H1 (cell line): ENCODE data around the gene OPRD1. TPM values are rescaled to one million over a fixed set of nuclear protein-coding genes. Genes with fewer than 3 reads are reported as not detected.

Experiments used
- CTCF ChIA-PET: fragments of 300-600 bp; sonication (Branson Sonifier 250); formaldehyde crosslinking; loops from one replicate; lab custom pipeline; 2021; ENCODE audit not compliant: partially characterized antibody; lab: Charles Lee
- POLR2A ChIA-PET: fragments of 300-600 bp; sonication (Branson Sonifier 250); formaldehyde crosslinking; loops from one replicate; lab custom pipeline; 2021; ENCODE audit warnings: inconsistent platforms; ENCODE audit not compliant: partially characterized antibody; lab: Charles Lee
- DNase-seq, 2 experiments: peaks; one replicate each; pipeline versions ENCODE4 v3.0.0 to v3.0.0-alpha.2; 2010 to 2022; ENCODE audit warnings: low spot score in 2 of 2, low read depth in 1 of 2, mixed read lengths in 1 of 2
- FAIRE-seq: peaks from 2 replicates; lab custom pipeline; 2011; peaks lifted over from hg19 to GRCh38; lab: Jason Lieb, UNC
- H2AFZ ChIP-seq: 2 replicates; pipeline ENCODE4 v1.8.1; 2012; ENCODE audit warnings: low read length, inconsistent platforms
- H2AK5ac ChIP-seq: 2 replicates; pipeline ENCODE4 v1.6.1; 2013; ENCODE audit warnings: low read depth, low read length
- H2BK120ac ChIP-seq: replicated peaks from 2 replicates; pipeline ENCODE3; 2013; ENCODE audit warnings: low read depth, low read length, inconsistent platforms
- H2BK12ac ChIP-seq: 2 replicates; pipeline ENCODE4 v1.6.1; 2013; ENCODE audit warnings: low read depth, low read length
- H2BK15ac ChIP-seq: 2 replicates; pipeline ENCODE4 v1.6.1; 2013; ENCODE audit warnings: low read length
- H2BK20ac ChIP-seq: 2 replicates; pipeline ENCODE4 v1.6.1; 2013; ENCODE audit warnings: low read length
- H2BK5ac ChIP-seq: 2 replicates; pipeline ENCODE4 v1.6.1; 2013; ENCODE audit warnings: low read depth, low read length
- H3K14ac ChIP-seq: 2 replicates; pipeline ENCODE4 v1.6.1; 2013; ENCODE audit warnings: inconsistent platforms; ENCODE audit not compliant: insufficient read length
- H3K18ac ChIP-seq: 2 replicates; pipeline ENCODE4 v1.6.1; 2013; ENCODE audit warnings: low read length; ENCODE audit errors: extremely low read depth
- H3K23ac ChIP-seq: 2 replicates; pipeline ENCODE4 v1.6.1; 2013; ENCODE audit warnings: inconsistent platforms; ENCODE audit not compliant: insufficient read length
- H3K23me2 ChIP-seq: 2 replicates; pipeline ENCODE4 v1.6.1; 2013; ENCODE audit warnings: low read depth, low read length
- H3K27ac ChIP-seq: 2 replicates; pipeline ENCODE4 v1.6.1; 2011; ENCODE audit warnings: low read depth, low read length, inconsistent platforms
- H3K27me3 ChIP-seq, 4 experiments: replicated peaks in 1 of 4; 1 replicate in 1 of 4; 2 replicates in 3 of 4; pipeline versions ENCODE4 v1.6.1 to v1.8.1; 2011 to 2013; ENCODE audit warnings: low read length in 3 of 4, mild to moderate bottlenecking in 3 of 4, inconsistent platforms in 2 of 4, mixed read lengths in 2 of 4, moderate library complexity in 1 of 4; ENCODE audit not compliant: control insufficient read depth in 3 of 4, insufficient read depth in 3 of 4; ENCODE audit errors: extremely low read depth in 1 of 4
- H3K36me3 ChIP-seq, 4 experiments: 2 replicates each; pipeline versions ENCODE4 v1.6.1 to v1.8.1; 2011 to 2013; ENCODE audit warnings: mild to moderate bottlenecking in 4 of 4, low read length in 3 of 4, moderate library complexity in 2 of 4, control low read depth in 1 of 4, inconsistent platforms in 1 of 4; ENCODE audit not compliant: insufficient read depth in 4 of 4, control insufficient read depth in 2 of 4
- H3K4ac ChIP-seq: replicated peaks from 2 replicates; pipeline ENCODE3; 2013; ENCODE audit warnings: low read length, low read depth, mixed read lengths, inconsistent platforms; ENCODE audit not compliant: insufficient read length
- H3K4me1 ChIP-seq, 4 experiments: replicated peaks in 1 of 4; 1 replicate in 1 of 4; 2 replicates in 3 of 4; pipeline versions ENCODE4 v1.6.1 to v1.8.1; 2011 to 2013; ENCODE audit warnings: low read length in 3 of 4, inconsistent platforms in 2 of 4, mixed read lengths in 1 of 4; ENCODE audit not compliant: insufficient read depth in 4 of 4, control insufficient read depth in 3 of 4
- H3K4me2 ChIP-seq, 2 experiments: 2 replicates each; pipeline versions ENCODE4 v1.6.1 to v1.8.1; 2011 to 2013; ENCODE audit warnings: low read depth in 2 of 2, low read length in 2 of 2, control low read depth in 1 of 2, inconsistent platforms in 1 of 2, mild to moderate bottlenecking in 1 of 2; ENCODE audit not compliant: insufficient read depth in 1 of 2
- H3K4me3 ChIP-seq, 4 experiments: fragments of 200-600, 300-600 bp in 1 of 4; sonication (generic), shearing (Covaris generic), sonication (Bioruptor Twin) in 1 of 4; 2 replicates each; pipeline versions ENCODE4 v1.5.1 to v1.8.1; 2011 to 2016; ENCODE audit warnings: low read length in 4 of 4, low read depth in 3 of 4, control low read depth in 2 of 4, inconsistent platforms in 2 of 4, mild to moderate bottlenecking in 2 of 4, mixed read lengths in 1 of 4, moderate library complexity in 1 of 4; ENCODE audit not compliant: insufficient read depth in 2 of 4; ENCODE audit errors: extremely low read depth in 1 of 4
- H3K56ac ChIP-seq: replicated peaks from 2 replicates; pipeline ENCODE3; 2013; ENCODE audit warnings: low read depth, mild to moderate bottlenecking, mixed read lengths, low read length, inconsistent platforms; ENCODE audit not compliant: insufficient read length
- H3K79me1 ChIP-seq: 2 replicates; pipeline ENCODE4 v1.6.1; 2013; ENCODE audit warnings: low read depth, low read length, control low read depth
- H3K79me2 ChIP-seq, 2 experiments: 2 replicates each; pipeline versions ENCODE4 v1.6.1 to v1.8.1; 2012 to 2013; ENCODE audit warnings: low read length in 2 of 2, mild to moderate bottlenecking in 2 of 2, inconsistent platforms in 1 of 2; ENCODE audit not compliant: insufficient read depth in 2 of 2, control insufficient read depth in 1 of 2
- H3K9ac ChIP-seq, 4 experiments: replicated peaks in 1 of 4; 1 replicate in 1 of 4; 2 replicates in 3 of 4; pipeline versions ENCODE4 v1.6.1 to v1.8.1; 2011 to 2013; ENCODE audit warnings: low read depth in 3 of 4, low read length in 3 of 4, control low read depth in 2 of 4, mild to moderate bottlenecking in 2 of 4, moderate library complexity in 2 of 4, inconsistent platforms in 1 of 4; ENCODE audit errors: extremely low read depth in 1 of 4
- H3K9me3 ChIP-seq, 2 experiments: 2 replicates each; pipeline versions ENCODE4 v1.6.1 to v1.8.1; 2012 to 2013; ENCODE audit warnings: mild to moderate bottlenecking in 2 of 2, moderate library complexity in 2 of 2, control low read depth in 1 of 2, inconsistent platforms in 1 of 2, low read depth in 1 of 2, low read length in 1 of 2, mixed read lengths in 1 of 2; ENCODE audit not compliant: insufficient read depth in 2 of 2
- H4K20me1 ChIP-seq, 2 experiments: replicated peaks in 1 of 2; 2 replicates each; pipeline versions ENCODE3 to v1.8.1; 2011 to 2013; ENCODE audit warnings: inconsistent platforms in 2 of 2, low read length in 2 of 2, mild to moderate bottlenecking in 1 of 2; ENCODE audit not compliant: insufficient read depth in 2 of 2, control insufficient read depth in 1 of 2
- H4K5ac ChIP-seq: 2 replicates; pipeline ENCODE4 v1.6.1; 2013; ENCODE audit warnings: low read length, low read depth, mixed read lengths, inconsistent platforms; ENCODE audit not compliant: insufficient read length
- H4K8ac ChIP-seq: 2 replicates; pipeline ENCODE4 v1.8.0; 2013; ENCODE audit warnings: mild to moderate bottlenecking, moderate library complexity, low read length, inconsistent platforms; ENCODE audit not compliant: insufficient read depth; ENCODE audit errors: extremely low read depth
- H4K91ac ChIP-seq: replicated peaks from 2 replicates; pipeline ENCODE3; 2013; ENCODE audit warnings: low read length, mixed read lengths, inconsistent platforms; ENCODE audit not compliant: insufficient read length
- KDM1A ChIP-seq: fragments of 200-600, 300-600 bp; sonication (generic); IDR thresholded peaks from 2 replicates; pipeline ENCODE4 v1.7.1; 2016; ENCODE audit warnings: mild to moderate bottlenecking, low read length, borderline replicate concordance
- RXRA ChIP-seq: IDR thresholded peaks from 2 replicates; pipeline ENCODE4 v1.6.1; 2011; ENCODE audit warnings: low read depth, mild to moderate bottlenecking, low read length, moderate library complexity; ENCODE audit not compliant: insufficient read depth
- SP2 ChIP-seq: IDR thresholded peaks from 2 replicates; pipeline ENCODE4 v1.6.1; 2012; ENCODE audit warnings: mild to moderate bottlenecking, low read length, inconsistent platforms
- YY1 ChIP-seq: IDR thresholded peaks from 2 replicates; pipeline ENCODE4 v1.6.1; 2011; ENCODE audit warnings: low read depth, mild to moderate bottlenecking, low read length
- WGBS, 2 experiments: shearing (Covaris generic) in 1 of 2; methylation state at CpG; one replicate each; pipeline versions ENCODE4 v1.1.6 to v1.1.7; 2013 to 2015; ENCODE audit warnings: low lambda C conversion rate in 2 of 2, mixed read lengths in 2 of 2, inconsistent platforms in 1 of 2, low coverage in 1 of 2, missing lambda C conversion rate in 1 of 2; ENCODE audit not compliant: insufficient replicate concordance in 2 of 2, insufficient coverage in 1 of 2, insufficient read length in 1 of 2; ENCODE audit errors: extremely low coverage in 1 of 2, missing lambda C conversion rate in 1 of 2; 5-methylcytosine and 5-hydroxymethylcytosine counted together
- polyA plus RNA-seq, 7 experiments: library from polyadenylated mRNA; depleted of rRNA in 3 of 7; stranded (reverse) in 5 of 7; unstranded in 2 of 7; fragments of >200 nt in 5 of 7; fragments of 200-250 nt in 2 of 7; gene quantifications; 1 replicate in 5 of 7; 2 replicates in 1 of 7; 4 replicates in 1 of 7; pipeline versions ENCODE4 v1.2.1 to v1.2.3, GENCODE V29; 2011 to 2013; ENCODE audit warnings: missing spikeins in 2 of 7, mixed read lengths in 2 of 7
- total RNA-seq: library from RNA; stranded (reverse); fragmentation: NEBNext Ultra II Directional; extraction: Animal tissue kit (Norgen Biotek cat#: 25700); gene quantifications from 2 replicates; pipeline ENCODE4 v1.2.1, GENCODE V29; 2021

OPRD1 gene
- total and polyA plus RNA-seq, 2 of the 8 experiments (the other 6 are each of a cell fraction or from before 2014, with no cell fraction given), result 2.6 to 3.7 TPM

- Histone ChIP-seq H3K23ac (no peak overlapping the region), H2AK5ac (no peak overlapping the region), H3K27ac (no peak overlapping the region), H3K4me2 (no peak overlapping the region), H4K5ac (no peak overlapping the region), H3K9me3 (no peaks in the 10 kb centered on the region), H4K20me1 (peaks cover 5 to 10% of the 10 kb centered on the region in 2 experiments), H2BK20ac (no peak overlapping the region), H3K56ac (no peak overlapping the region), H3K79me1 (no peaks in the 10 kb centered on the region), H3K27me3 (no peaks in the 10 kb centered on the region), H2BK12ac (no peak overlapping the region), H3K23me2 (no peaks in the 10 kb centered on the region; the same call in 1 of the 2 replicates), H3K4me3 (no peak overlapping the region), H2BK15ac (no peak overlapping the region), H3K4ac (no peak overlapping the region), H2BK120ac (no peak overlapping the region), H2AFZ (no peak overlapping the region), H4K8ac (no peak overlapping the region), H3K36me3 (peaks cover 0 to 35% (median 9%) of the 10 kb centered on the region in 4 experiments; a peak in 6 of 8 replicates), H3K18ac (no peak overlapping the region), H3K79me2 (peaks cover 0 to 13% of the 10 kb centered on the region in 2 experiments; a peak in 2 of 4 replicates), H2BK5ac (no peak overlapping the region), H3K14ac (no peak overlapping the region), H3K9ac (no peak overlapping the region), H3K4me1 (no peaks in the 10 kb centered on the region), H4K91ac (no peak overlapping the region)
- TF ChIP-seq SP2 (no peak), YY1 (no peak), RXRA (no peak), KDM1A (no peak)
- no peak for DNase-seq
- ChIA-PET CTCF (interaction anchor here (0.5 to 4.7 kb wide), 3 partner anchors 11 to 1273 kb away, joined by 3 to 31 read pairs (median 21); no protein-coding TSS in a partner anchor), POLR2A (interaction anchor here (1.0 to 5.1 kb wide), 10 partner anchors 9 to 445 kb away, joined by 3 to 49 read pairs (median 6); partner anchors contain the start of genes MED18 and TAF12)
- FAIRE-seq, result no peak
- 91% methylated on average over 3 of the region's 3 CpGs; no CpG with 5 or more reads in 1 of the 2 experiments for WGBS, 2 experiments
Observed at GRCh38 chr1:28773105-28773504, 38.9 kb upstream of the OPRD1 start.
